ENCODE data around the gene SAMD8.

DNA sequence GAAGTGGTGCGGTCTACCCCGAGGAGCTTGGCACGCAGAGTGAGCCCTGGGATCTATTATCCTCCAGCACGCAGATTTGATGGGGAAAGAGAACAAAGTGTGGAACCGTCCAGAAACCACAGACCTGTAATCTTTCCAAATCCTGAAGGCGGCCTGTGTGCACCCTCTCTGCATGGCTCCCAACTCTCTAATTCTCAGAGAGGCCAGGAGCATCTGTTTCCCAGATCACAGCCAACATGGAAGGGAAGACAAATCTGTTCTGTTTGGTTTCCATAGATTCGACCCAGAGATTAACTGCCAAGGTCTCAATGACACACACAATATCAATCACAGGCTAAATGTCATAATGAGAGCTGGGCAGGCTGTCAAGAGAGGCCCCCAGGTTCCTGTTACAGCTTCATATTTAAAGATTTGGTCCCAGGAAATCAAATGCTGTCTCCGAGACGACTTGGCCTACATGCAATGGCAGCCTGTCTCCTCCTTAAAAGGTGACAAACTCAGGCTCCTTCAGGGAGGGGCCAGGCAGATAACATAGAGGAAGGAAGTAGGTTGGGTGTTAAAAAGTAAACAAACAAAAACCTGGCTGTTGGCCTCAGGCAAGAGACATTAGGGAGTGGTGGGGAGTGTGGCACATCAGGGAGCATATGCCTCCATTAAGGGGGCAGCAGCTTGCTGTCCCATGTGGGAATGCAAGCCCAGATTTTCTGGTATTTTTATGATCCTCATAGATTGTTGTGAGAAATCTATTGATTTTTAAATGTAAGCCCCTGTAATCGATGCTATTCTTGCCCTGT, 48.8 kb upstream of the SAMD8 start:
- TF ChIP-seq, protein P1, sequence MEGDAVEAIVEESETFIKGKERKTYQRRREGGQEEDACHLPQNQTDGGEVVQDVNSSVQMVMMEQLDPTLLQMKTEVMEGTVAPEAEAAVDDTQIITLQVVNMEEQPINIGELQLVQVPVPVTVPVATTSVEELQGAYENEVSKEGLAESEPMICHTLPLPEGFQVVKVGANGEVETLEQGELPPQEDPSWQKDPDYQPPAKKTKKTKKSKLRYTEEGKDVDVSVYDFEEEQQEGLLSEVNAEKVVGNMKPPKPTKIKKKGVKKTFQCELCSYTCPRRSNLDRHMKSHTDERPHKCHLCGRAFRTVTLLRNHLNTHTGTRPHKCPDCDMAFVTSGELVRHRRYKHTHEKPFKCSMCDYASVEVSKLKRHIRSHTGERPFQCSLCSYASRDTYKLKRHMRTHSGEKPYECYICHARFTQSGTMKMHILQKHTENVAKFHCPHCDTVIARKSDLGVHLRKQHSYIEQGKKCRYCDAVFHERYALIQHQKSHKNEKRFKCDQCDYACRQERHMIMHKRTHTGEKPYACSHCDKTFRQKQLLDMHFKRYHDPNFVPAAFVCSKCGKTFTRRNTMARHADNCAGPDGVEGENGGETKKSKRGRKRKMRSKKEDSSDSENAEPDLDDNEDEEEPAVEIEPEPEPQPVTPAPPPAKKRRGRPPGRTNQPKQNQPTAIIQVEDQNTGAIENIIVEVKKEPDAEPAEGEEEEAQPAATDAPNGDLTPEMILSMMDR (IDR thresholded peaks at IDR 0.05) = no peak
- TF ChIP-seq POLR2AphosphoS5 (IDR thresholded peaks at IDR 0.05; ENCODE audit: insufficient read depth in 1 of 2, low read depth in 1 of 2) = no peak

Data from vagina (tissue), 2 donors.